G401 (cell line): ENCODE measurements around the gene ALS2CL. TPM values are rescaled to one million over a fixed set of nuclear protein-coding genes. Genes with fewer than 3 reads are reported as not detected.

Source experiments
- DNase-seq: peaks from one replicate; pipeline ENCODE4 v3.0.0-alpha.2; 2015; ENCODE audit warnings: low spot score
- in situ Hi-C: cut with HindIII; loops from 2 replicates; pipeline ENCODE4 v1.10.0; 2016; ENCODE audit warnings: low sequenced_read_pairs, mixed read lengths
- total RNA-seq: library from RNA; depleted of rRNA; stranded (reverse); fragments of >200 nt; shearing (Covaris generic); gene quantifications from 2 replicates; pipeline ENCODE4 v1.2.3, GENCODE V29; 2014; rRNA removed

The ALS2CL gene
- total RNA-seq, 1 experiment from 2014 or later = 0.20 TPM

DNA sequence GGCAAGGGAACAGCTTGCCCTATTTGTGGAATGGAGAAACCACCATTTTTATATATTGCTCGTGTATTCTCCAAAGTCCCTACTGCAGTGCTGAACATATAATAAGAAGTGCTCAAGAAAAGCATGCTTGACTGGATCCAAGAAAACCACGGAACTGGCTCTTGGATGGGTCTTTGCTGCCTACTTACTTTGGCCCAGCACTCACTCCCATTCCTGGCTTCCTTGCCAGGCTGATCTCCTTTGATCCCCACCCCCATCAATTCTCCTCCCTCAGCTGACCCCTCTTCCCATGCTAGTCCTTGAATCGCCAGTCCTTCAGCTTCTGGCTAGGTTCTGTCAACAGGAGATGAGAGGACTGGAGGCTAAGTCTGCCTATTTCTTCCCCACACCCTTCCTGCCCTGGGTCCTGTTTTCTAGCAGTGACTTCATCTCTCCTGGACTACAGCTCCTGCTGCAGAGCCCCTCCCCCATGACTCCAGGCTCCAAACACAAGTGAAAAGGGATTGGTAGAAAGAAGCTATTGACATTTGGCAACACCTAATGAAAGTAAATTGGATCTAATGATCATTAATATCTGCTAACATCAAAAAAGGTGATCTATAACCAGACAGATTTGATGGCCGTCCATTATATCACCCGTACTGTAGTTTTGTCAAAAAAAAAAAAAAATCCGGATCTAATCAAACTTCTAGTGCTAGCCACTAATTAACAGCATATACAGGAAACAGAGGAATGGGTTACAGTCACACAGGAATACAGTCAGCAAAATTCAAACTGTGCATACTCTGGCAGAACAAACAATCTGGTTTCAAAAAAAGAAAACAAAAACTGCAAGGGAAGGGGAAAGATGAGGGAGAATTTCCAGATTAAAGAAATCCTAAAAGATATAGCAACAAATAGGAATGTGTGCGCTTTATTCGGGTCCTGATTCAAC lies 73.4 kb downstream of the ALS2CL start:
- in situ Hi-C loops = no loop called here
- DNase-seq = no peak

Other genes starting within 250 kb of the ALS2CL start
- not detected in 2 replicates for gene LTF, start 228.8 kb downstream of the ALS2CL start, total RNA-seq
- not detected in 2 replicates for gene RTP3, start 195.7 kb downstream of the ALS2CL start, total RNA-seq
- not detected in 2 replicates for gene LRRC2, start 127.4 kb downstream of the ALS2CL start, total RNA-seq
- gene FAM240A, start 81.2 kb downstream of the ALS2CL start, total RNA-seq = not detected in 2 replicates
- not detected in 2 replicates for gene TMIE, start 7.7 kb upstream of the ALS2CL start, total RNA-seq
- gene PRSS50, start 24.2 kb upstream of the ALS2CL start, total RNA-seq = not detected in 2 replicates
- 5.8 and 7.4 TPM in 2 replicates for gene MYL3, start 169.8 kb upstream of the ALS2CL start, total RNA-seq
- gene PTH1R, start 184.0 kb upstream of the ALS2CL start, total RNA-seq = 14.8 and 23.6 TPM in 2 replicates